ENCODE measurements around the gene AJM1. TPM values are rescaled to one million over a fixed set of nuclear protein-coding genes. Genes with fewer than 3 reads are reported as not detected.

The AJM1 gene
- polyA plus RNA-seq, 1 donor from 2014 or later = 1.5 TPM

DNA sequence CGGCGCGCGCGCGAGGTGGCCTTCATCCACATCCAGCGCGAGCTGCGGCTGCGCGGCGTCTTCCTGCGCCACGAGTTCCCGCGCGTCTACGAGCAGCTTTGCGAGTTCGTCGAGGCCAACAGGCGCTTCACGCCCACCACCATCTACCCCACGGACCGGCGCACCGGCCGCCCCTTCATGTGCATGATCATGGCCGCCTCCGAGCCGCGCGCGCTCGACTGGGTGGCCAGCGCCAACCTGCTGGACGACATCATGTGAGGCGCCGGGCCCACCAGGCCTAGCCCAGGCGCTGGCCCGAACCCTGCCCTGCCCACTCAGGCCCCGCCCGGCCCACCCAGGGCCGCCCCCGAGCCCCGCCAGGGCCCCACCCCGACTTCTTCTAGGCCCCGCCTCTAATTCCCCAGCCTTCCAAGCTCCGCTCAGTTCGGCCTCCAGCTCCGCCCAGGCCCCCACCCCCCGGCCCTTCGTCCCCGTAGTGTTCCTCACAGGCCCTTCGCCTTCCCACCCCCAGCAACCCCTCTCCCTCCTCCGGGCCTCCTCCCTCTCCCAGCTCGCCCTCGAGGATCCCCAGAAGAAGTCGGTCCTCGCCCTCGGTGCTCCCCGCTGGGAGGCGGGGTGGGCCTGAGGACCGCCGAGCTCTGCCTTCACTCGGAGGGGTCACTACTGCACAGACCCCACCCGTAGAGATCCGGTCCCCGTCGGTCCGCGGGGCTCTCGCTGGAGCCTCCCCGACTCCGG, 5.0 kb downstream of the AJM1 start:
- H3K36me3 ChIP-seq (ENCODE audit: insufficient read depth, low read length) = no peaks in the 10 kb centered on the region
- TF ChIP-seq MXI1 (conservative IDR thresholded peaks at IDR 0.05; ENCODE audit: poor library complexity, severe bottlenecking) (no peak), RAD21 (conservative IDR thresholded peaks at IDR 0.05) (no peak), EP300 (conservative IDR thresholded peaks at IDR 0.05; ENCODE audit: poor library complexity, severe bottlenecking) (no peak), EZH2 (IDR thresholded peaks at IDR 0.05; ENCODE audit: borderline replicate concordance, insufficient read depth, low read length, poor library complexity, severe bottlenecking) (no peak), SMC3 (conservative IDR thresholded peaks at IDR 0.05; ENCODE audit: poor library complexity) (no peak), TAF1 (IDR thresholded peaks at IDR 0.05; ENCODE audit: low read depth) (no peak), REST (IDR thresholded peaks at IDR 0.05; ENCODE audit: borderline replicate concordance) (no peak), POLR2AphosphoS5 (IDR thresholded peaks at IDR 0.05) (no peak)
- TF ChIP-seq, protein P1, sequence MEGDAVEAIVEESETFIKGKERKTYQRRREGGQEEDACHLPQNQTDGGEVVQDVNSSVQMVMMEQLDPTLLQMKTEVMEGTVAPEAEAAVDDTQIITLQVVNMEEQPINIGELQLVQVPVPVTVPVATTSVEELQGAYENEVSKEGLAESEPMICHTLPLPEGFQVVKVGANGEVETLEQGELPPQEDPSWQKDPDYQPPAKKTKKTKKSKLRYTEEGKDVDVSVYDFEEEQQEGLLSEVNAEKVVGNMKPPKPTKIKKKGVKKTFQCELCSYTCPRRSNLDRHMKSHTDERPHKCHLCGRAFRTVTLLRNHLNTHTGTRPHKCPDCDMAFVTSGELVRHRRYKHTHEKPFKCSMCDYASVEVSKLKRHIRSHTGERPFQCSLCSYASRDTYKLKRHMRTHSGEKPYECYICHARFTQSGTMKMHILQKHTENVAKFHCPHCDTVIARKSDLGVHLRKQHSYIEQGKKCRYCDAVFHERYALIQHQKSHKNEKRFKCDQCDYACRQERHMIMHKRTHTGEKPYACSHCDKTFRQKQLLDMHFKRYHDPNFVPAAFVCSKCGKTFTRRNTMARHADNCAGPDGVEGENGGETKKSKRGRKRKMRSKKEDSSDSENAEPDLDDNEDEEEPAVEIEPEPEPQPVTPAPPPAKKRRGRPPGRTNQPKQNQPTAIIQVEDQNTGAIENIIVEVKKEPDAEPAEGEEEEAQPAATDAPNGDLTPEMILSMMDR (IDR thresholded peaks at IDR 0.05; ENCODE audit: poor library complexity, severe bottlenecking) = no peak
- peak overlapping the region; percentile 81 for H3K27ac ChIP-seq (ENCODE audit: low read length)
- no peaks in the 10 kb centered on the region for H3K79me2 ChIP-seq (replicated peaks; ENCODE audit: insufficient read depth, low read length)
- no peaks in the 10 kb centered on the region for H3K9me3 ChIP-seq (ENCODE audit: low read length)
- H3K9ac ChIP-seq (ENCODE audit: low read length) = peak overlapping the region; percentile 68
- no peaks in the 10 kb centered on the region for H3K9me2 ChIP-seq (ENCODE audit: insufficient read depth, low read length)
- H2AFZ ChIP-seq (ENCODE audit: low read depth, low read length) = no peak overlapping the region
- no peaks in the 10 kb centered on the region for H4K20me1 ChIP-seq (ENCODE audit: insufficient read depth)
- H3K4me2 ChIP-seq (ENCODE audit: low read length) = no peak overlapping the region
- H3F3A ChIP-seq (ENCODE audit: insufficient read depth, low read length, poor library complexity, severe bottlenecking) = no peaks in the 10 kb centered on the region
- H3K27me3 ChIP-seq (ENCODE audit: insufficient read depth, low read depth, low read length) = no peaks in the 10 kb centered on the region
- H3K4me3 ChIP-seq (ENCODE audit: low read length) = peak overlapping the region; percentile 86

DNA sequence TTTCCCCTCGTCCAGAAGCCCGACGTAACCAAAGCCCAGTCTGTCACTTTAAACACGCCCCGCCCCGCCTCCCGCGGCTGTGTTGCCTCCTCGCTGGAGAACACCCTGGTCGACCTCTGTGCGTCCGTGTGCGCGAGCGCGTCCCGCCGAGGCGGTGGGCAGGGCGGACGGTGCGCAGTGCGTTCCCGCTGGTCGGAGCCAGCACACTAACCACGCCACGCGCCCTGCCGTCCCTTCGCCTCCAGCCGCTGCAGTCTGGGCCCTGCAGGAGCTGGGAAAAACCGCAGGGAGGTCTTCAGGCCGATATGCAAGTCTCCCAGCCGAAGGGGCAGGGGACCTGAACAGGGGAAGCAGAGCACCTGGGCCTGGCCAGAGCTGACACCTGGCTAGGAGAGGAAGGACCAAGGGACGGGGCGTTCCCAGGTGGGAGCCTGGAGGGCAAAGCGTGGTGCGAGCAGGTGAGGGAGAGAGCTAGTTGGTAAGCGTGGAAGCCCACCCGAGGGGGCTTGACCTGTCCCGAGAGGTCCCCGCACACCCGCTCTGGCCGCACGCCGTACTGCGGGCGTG, 5.6 kb downstream of the AJM1 start:
- Histone ChIP-seq H3K36me3 (ENCODE audit: insufficient read depth, low read length) (no peaks in the 10 kb centered on the region), H4K20me1 (ENCODE audit: insufficient read depth) (no peaks in the 10 kb centered on the region), H3K27ac (ENCODE audit: low read length) (peak overlapping the region; percentile 81), H3K4me2 (ENCODE audit: low read length) (peak overlapping the region; percentile 55), H3K9me3 (ENCODE audit: low read length) (no peaks in the 10 kb centered on the region), H2AFZ (ENCODE audit: low read depth, low read length) (no peak overlapping the region), H3K9me2 (ENCODE audit: insufficient read depth, low read length) (no peaks in the 10 kb centered on the region), H3K9ac (ENCODE audit: low read length) (peak overlapping the region; percentile 68), H3F3A (ENCODE audit: insufficient read depth, low read length, poor library complexity, severe bottlenecking) (no peaks in the 10 kb centered on the region), H3K4me3 (ENCODE audit: low read length) (peak overlapping the region; percentile 86), H3K79me2 (replicated peaks; ENCODE audit: insufficient read depth, low read length) (no peaks in the 10 kb centered on the region), H3K27me3 (ENCODE audit: insufficient read depth, low read depth, low read length) (no peaks in the 10 kb centered on the region)
- TF ChIP-seq POLR2AphosphoS5 (IDR thresholded peaks at IDR 0.05) = peak; percentile 17
- no peak for TF ChIP-seq EP300 (conservative IDR thresholded peaks at IDR 0.05; ENCODE audit: poor library complexity, severe bottlenecking)
- peak; percentile 36 for TF ChIP-seq MXI1 (conservative IDR thresholded peaks at IDR 0.05; ENCODE audit: poor library complexity, severe bottlenecking)
